ENCODE data around the gene AATK.

Gene AATK

DNA sequence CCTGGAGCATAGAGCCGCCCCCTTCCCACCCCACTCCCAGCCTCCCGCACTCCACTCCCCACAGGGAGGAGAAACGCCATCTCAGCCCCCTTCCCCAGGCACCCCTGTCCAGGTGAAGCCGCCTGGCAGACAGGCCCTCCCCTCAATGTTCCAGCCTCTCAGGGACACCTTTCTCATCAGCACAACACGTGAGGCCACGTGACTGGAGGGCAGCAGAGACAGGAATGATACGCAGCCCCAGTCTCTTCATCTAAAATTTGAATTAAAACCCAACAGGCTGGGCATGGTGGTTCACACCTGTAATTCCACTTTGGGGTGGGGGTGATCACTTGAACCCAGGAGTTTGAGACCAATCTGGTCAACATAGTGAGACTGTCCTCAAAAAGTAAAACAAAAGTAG is 20.2 kb upstream of the AATK start:
- Histone ChIP-seq H3K9me2 (replicated peaks; ENCODE audit: control insufficient read depth, low read length) (no peaks in the 10 kb centered on the region), H3F3A (ENCODE audit: control insufficient read depth, insufficient read depth) (no peaks in the 10 kb centered on the region), H3K4me2 (ENCODE audit: low read length) (no peak overlapping the region), H3K4me3 (ENCODE audit: low read length) (no peak overlapping the region), H3K27me3 (ENCODE audit: control insufficient read depth, low read length) (no peaks in the 10 kb centered on the region), H3K36me3 (ENCODE audit: control insufficient read depth, low read length) (no peaks in the 10 kb centered on the region), H3K27ac (ENCODE audit: low read depth, low read length) (no peak overlapping the region), H4K20me1 (ENCODE audit: control insufficient read depth, insufficient read depth, low read depth, low read length) (no peaks in the 10 kb centered on the region), H3K79me2 (ENCODE audit: control insufficient read depth, low read length) (no peaks in the 10 kb centered on the region), H3K9me3 (ENCODE audit: control insufficient read depth, insufficient read depth, low read length) (no peaks in the 10 kb centered on the region), H3K4me1 (ENCODE audit: control insufficient read depth, low read length) (no peaks in the 10 kb centered on the region)
- TF ChIP-seq, protein P1, sequence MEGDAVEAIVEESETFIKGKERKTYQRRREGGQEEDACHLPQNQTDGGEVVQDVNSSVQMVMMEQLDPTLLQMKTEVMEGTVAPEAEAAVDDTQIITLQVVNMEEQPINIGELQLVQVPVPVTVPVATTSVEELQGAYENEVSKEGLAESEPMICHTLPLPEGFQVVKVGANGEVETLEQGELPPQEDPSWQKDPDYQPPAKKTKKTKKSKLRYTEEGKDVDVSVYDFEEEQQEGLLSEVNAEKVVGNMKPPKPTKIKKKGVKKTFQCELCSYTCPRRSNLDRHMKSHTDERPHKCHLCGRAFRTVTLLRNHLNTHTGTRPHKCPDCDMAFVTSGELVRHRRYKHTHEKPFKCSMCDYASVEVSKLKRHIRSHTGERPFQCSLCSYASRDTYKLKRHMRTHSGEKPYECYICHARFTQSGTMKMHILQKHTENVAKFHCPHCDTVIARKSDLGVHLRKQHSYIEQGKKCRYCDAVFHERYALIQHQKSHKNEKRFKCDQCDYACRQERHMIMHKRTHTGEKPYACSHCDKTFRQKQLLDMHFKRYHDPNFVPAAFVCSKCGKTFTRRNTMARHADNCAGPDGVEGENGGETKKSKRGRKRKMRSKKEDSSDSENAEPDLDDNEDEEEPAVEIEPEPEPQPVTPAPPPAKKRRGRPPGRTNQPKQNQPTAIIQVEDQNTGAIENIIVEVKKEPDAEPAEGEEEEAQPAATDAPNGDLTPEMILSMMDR (IDR thresholded peaks at IDR 0.05; ENCODE audit: low read depth, low read length, poor library complexity, severe bottlenecking) = no peak
- no peak for TF ChIP-seq EZH2phosphoT487 (IDR thresholded peaks at IDR 0.05; ENCODE audit: borderline replicate concordance, low read length)

DNA sequence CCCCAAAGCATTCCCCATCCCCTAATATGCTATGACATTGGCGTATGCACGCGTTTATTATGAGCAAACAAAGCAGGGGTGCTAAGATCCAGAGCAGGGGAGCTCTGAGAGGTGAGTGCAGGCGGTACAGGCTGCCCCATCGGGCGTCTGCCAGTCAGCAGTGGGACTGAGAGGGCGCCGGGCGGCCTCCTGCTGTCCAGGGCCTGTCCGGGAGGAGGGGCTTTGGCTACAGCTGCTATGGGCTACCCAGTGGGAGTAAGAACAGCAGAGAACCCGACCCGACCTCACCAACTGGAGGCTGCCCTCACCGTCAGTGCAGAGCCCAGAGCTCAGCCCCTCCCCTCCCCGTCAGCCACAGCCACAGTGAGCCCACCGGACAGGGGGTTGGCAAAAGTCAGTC is 18.5 kb upstream of the AATK start:
- TF ChIP-seq, protein P1 (IDR thresholded peaks at IDR 0.05; ENCODE audit: low read depth, low read length, poor library complexity, severe bottlenecking) = no peak
- no peak for TF ChIP-seq EZH2phosphoT487 (IDR thresholded peaks at IDR 0.05; ENCODE audit: borderline replicate concordance, low read length)
- Histone ChIP-seq H3K79me2 (ENCODE audit: control insufficient read depth, low read length) (no peaks in the 10 kb centered on the region), H3F3A (ENCODE audit: control insufficient read depth, insufficient read depth) (no peaks in the 10 kb centered on the region), H3K4me3 (ENCODE audit: low read length) (no peak overlapping the region), H3K36me3 (ENCODE audit: control insufficient read depth, low read length) (no peaks in the 10 kb centered on the region), H3K4me1 (ENCODE audit: control insufficient read depth, low read length) (no peaks in the 10 kb centered on the region), H3K4me2 (ENCODE audit: low read length) (no peak overlapping the region), H3K9me2 (replicated peaks; ENCODE audit: control insufficient read depth, low read length) (no peaks in the 10 kb centered on the region), H3K27me3 (ENCODE audit: control insufficient read depth, low read length) (no peaks in the 10 kb centered on the region), H3K27ac (ENCODE audit: low read depth, low read length) (no peak overlapping the region), H4K20me1 (ENCODE audit: control insufficient read depth, insufficient read depth, low read depth, low read length) (no peaks in the 10 kb centered on the region), H3K9me3 (ENCODE audit: control insufficient read depth, insufficient read depth, low read length) (no peaks in the 10 kb centered on the region)

DNA sequence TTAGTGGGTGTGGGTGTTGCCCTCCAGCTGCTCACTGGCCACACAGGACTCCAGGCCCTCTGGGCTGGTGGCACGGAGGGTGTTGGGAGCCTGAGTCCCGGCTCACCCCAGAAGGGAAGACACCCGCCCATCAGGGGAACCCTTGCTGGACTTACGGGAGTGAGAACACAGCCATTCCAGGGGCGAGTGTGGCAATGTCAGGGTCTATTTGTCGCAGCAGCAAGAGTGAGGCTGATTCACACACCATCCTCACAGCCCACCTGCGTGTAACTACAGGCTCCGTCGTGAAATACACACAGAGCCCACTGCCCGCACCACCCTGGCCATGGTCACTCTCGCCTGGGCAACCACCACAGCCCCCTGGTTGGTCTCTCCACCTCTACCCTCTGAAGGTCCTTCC is 17.8 kb upstream of the AATK start:
- H3K27me3 ChIP-seq (ENCODE audit: control insufficient read depth, low read length) = no peaks in the 10 kb centered on the region
- H3K4me2 ChIP-seq (ENCODE audit: low read length) = no peak overlapping the region
- H3F3A ChIP-seq (ENCODE audit: control insufficient read depth, insufficient read depth) = no peaks in the 10 kb centered on the region
- H3K79me2 ChIP-seq (ENCODE audit: control insufficient read depth, low read length) = no peaks in the 10 kb centered on the region
- no peaks in the 10 kb centered on the region for H3K4me1 ChIP-seq (ENCODE audit: control insufficient read depth, low read length)
- no peaks in the 10 kb centered on the region for H3K9me2 ChIP-seq (replicated peaks; ENCODE audit: control insufficient read depth, low read length)
- no peaks in the 10 kb centered on the region for H3K9me3 ChIP-seq (ENCODE audit: control insufficient read depth, insufficient read depth, low read length)
- no peaks in the 10 kb centered on the region for H4K20me1 ChIP-seq (ENCODE audit: control insufficient read depth, insufficient read depth, low read depth, low read length)
- no peak overlapping the region for H3K4me3 ChIP-seq (ENCODE audit: low read length)
- no peak overlapping the region for H3K27ac ChIP-seq (ENCODE audit: low read depth, low read length)
- H3K36me3 ChIP-seq (ENCODE audit: control insufficient read depth, low read length) = no peaks in the 10 kb centered on the region
- TF ChIP-seq, protein P1 (IDR thresholded peaks at IDR 0.05; ENCODE audit: low read depth, low read length, poor library complexity, severe bottlenecking) = no peak
- TF ChIP-seq EZH2phosphoT487 (IDR thresholded peaks at IDR 0.05; ENCODE audit: borderline replicate concordance, low read length) = no peak

DNA sequence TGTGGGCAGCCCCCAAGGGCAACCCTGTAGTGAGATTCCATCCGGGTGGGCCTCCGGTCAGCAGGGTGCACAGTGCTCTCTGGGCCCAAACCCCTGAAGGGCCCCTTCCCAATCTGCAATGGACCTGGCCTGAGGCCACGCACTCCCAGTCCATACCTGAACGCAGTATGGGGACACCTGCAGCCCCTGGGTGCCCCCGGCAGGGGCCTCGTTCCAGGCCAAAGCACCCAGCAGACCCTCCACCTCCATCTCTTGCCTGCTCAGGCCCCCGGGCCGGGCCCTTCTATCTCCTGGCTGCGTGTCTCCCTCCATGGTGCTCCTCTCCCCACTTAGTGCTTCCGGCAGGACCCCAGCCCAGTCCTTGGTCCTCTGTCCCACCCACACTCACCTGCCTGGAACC is 17.3 kb upstream of the AATK start:
- no peak overlapping the region for H3K27ac ChIP-seq (ENCODE audit: low read depth, low read length)
- no peak overlapping the region for H3K4me2 ChIP-seq (ENCODE audit: low read length)
- H3K79me2 ChIP-seq (ENCODE audit: control insufficient read depth, low read length) = no peaks in the 10 kb centered on the region
- TF ChIP-seq, protein P1 (IDR thresholded peaks at IDR 0.05; ENCODE audit: low read depth, low read length, poor library complexity, severe bottlenecking) = no peak
- H3K9me2 ChIP-seq (replicated peaks; ENCODE audit: control insufficient read depth, low read length) = no peaks in the 10 kb centered on the region
- no peaks in the 10 kb centered on the region for H3K27me3 ChIP-seq (ENCODE audit: control insufficient read depth, low read length)
- H3K4me1 ChIP-seq (ENCODE audit: control insufficient read depth, low read length) = no peaks in the 10 kb centered on the region
- no peak overlapping the region for H3K4me3 ChIP-seq (ENCODE audit: low read length)
- no peaks in the 10 kb centered on the region for H3K9me3 ChIP-seq (ENCODE audit: control insufficient read depth, insufficient read depth, low read length)
- H3F3A ChIP-seq (ENCODE audit: control insufficient read depth, insufficient read depth) = no peaks in the 10 kb centered on the region
- no peaks in the 10 kb centered on the region for H4K20me1 ChIP-seq (ENCODE audit: control insufficient read depth, insufficient read depth, low read depth, low read length)
- H3K36me3 ChIP-seq (ENCODE audit: control insufficient read depth, low read length) = no peaks in the 10 kb centered on the region
